Neuronal stem cell (in vitro differentiated cells): ENCODE data around the gene ZDHHC5.
"Not testable (repeated sequence)": the region's sequence is repeated elsewhere in the genome, so short reads cannot be mapped to it uniquely, and the experiment has no call there.

Source experiments
- DNase-seq: peaks from one replicate; pipeline ENCODE4 v3.0.0-alpha.2; 2013; ENCODE audit warnings: low spot score
- H2AFZ ChIP-seq: one replicate; pipeline ENCODE4 v1.6.1; 2013; ENCODE audit warnings: mild to moderate bottlenecking, low read length, inconsistent platforms
- H2AK5ac ChIP-seq: 2 replicates; pipeline ENCODE4 v1.6.1; 2013; ENCODE audit warnings: low read depth, mild to moderate bottlenecking, inconsistent platforms, low read length, moderate library complexity, mixed read lengths
- H2BK120ac ChIP-seq: 2 replicates; pipeline ENCODE4 v1.6.1; 2013; ENCODE audit warnings: low read depth, mild to moderate bottlenecking, inconsistent platforms, low read length, moderate library complexity, mixed read lengths
- H2BK12ac ChIP-seq: one replicate; pipeline ENCODE4 v1.6.1; 2013; ENCODE audit warnings: low read length, inconsistent platforms
- H2BK15ac ChIP-seq: 2 replicates; pipeline ENCODE4 v1.6.1; 2013; ENCODE audit warnings: mild to moderate bottlenecking, low read length, inconsistent platforms, mixed read lengths
- H2BK5ac ChIP-seq: one replicate; pipeline ENCODE4 v1.6.1; 2013; ENCODE audit warnings: inconsistent platforms, mild to moderate bottlenecking, low read length, moderate library complexity
- H3K14ac ChIP-seq: one replicate; pipeline ENCODE4 v1.6.1; 2013; ENCODE audit warnings: low read length, inconsistent platforms
- H3K18ac ChIP-seq: 2 replicates; pipeline ENCODE4 v1.6.1; 2013; ENCODE audit warnings: low read length, inconsistent platforms
- H3K23ac ChIP-seq: 2 replicates; pipeline ENCODE4 v1.6.1; 2013; ENCODE audit warnings: low read depth, mild to moderate bottlenecking, mixed read lengths, low read length, inconsistent platforms; ENCODE audit not compliant: poor library complexity
- H3K27ac ChIP-seq: replicated peaks from 3 replicates; pipeline ENCODE4 v1.5.1; 2013; ENCODE audit warnings: low read length, inconsistent platforms
- H3K27me3 ChIP-seq, 3 experiments: 2 replicates each; pipeline ENCODE4 v1.6.1; 2013; ENCODE audit warnings: low read length in 3 of 3, mild to moderate bottlenecking in 2 of 3, inconsistent platforms in 1 of 3, low read depth in 1 of 3, mixed read lengths in 1 of 3, moderate library complexity in 1 of 3; ENCODE audit not compliant: control insufficient read depth in 3 of 3, insufficient read depth in 3 of 3
- H3K36me3 ChIP-seq, 2 donors: replicated peaks in 1 of 2; 2 replicates each; pipeline ENCODE4 v1.6.1; 2013; ENCODE audit warnings: low read length in 2 of 2; ENCODE audit not compliant: control insufficient read depth in 2 of 2, insufficient read depth in 2 of 2
- H3K4ac ChIP-seq: 2 replicates; pipeline ENCODE4 v1.6.1; 2013; ENCODE audit warnings: inconsistent platforms, mild to moderate bottlenecking, low read length, moderate library complexity
- H3K4me1 ChIP-seq, 2 donors: 1 replicate in 1 of 2; 2 replicates in 1 of 2; pipeline ENCODE4 v1.6.1; 2013; ENCODE audit warnings: low read length in 2 of 2, low read depth in 1 of 2; ENCODE audit not compliant: control insufficient read depth in 2 of 2, insufficient read depth in 1 of 2
- H3K4me2 ChIP-seq: one replicate; pipeline ENCODE4 v1.6.1; 2013; ENCODE audit warnings: mild to moderate bottlenecking, low read length, inconsistent platforms; ENCODE audit not compliant: insufficient read depth, poor library complexity, severe bottlenecking
- H3K4me3 ChIP-seq, 2 donors: 2 replicates each; pipeline ENCODE4 v1.5.1; 2013; ENCODE audit warnings: low read length in 2 of 2, mild to moderate bottlenecking in 2 of 2, inconsistent platforms in 1 of 2, moderate library complexity in 1 of 2
- H3K79me1 ChIP-seq: one replicate; pipeline ENCODE4 v1.6.1; 2013; ENCODE audit warnings: low read depth, mild to moderate bottlenecking, inconsistent platforms, low read length, moderate library complexity
- H3K9ac ChIP-seq: one replicate; pipeline ENCODE4 v1.6.1; 2013; ENCODE audit warnings: mild to moderate bottlenecking, low read depth, low read length, inconsistent platforms; ENCODE audit not compliant: poor library complexity
- H3K9me3 ChIP-seq, 2 donors: replicated peaks in 1 of 2; 2 replicates each; pipeline versions ENCODE3 to v1.6.1; 2013; ENCODE audit warnings: low read length in 2 of 2, mild to moderate bottlenecking in 2 of 2, inconsistent platforms in 1 of 2, low read depth in 1 of 2, mixed read lengths in 1 of 2, moderate library complexity in 1 of 2; ENCODE audit not compliant: control insufficient read depth in 2 of 2, insufficient read depth in 1 of 2
- H4K8ac ChIP-seq: one replicate; pipeline ENCODE4 v1.6.1; 2013; ENCODE audit warnings: low read depth, mild to moderate bottlenecking, inconsistent platforms, low read length, moderate library complexity
- H4K91ac ChIP-seq: one replicate; pipeline ENCODE4 v1.6.1; 2013; ENCODE audit warnings: low read length, low read depth, mild to moderate bottlenecking, inconsistent platforms; ENCODE audit not compliant: poor library complexity
- WGBS, 2 donors: extraction: QIAGEN DNeasy Blood & Tissue Kit; methylation state at CpG; one replicate each; pipeline ENCODE4 v1.1.7; 2013; ENCODE audit warnings: missing lambda C conversion rate in 2 of 2, mixed read lengths in 1 of 2; ENCODE audit not compliant: insufficient read length in 2 of 2, insufficient replicate concordance in 1 of 2; ENCODE audit errors: extremely low coverage in 2 of 2; 5-methylcytosine and 5-hydroxymethylcytosine counted together

The ZDHHC5 gene

DNA sequence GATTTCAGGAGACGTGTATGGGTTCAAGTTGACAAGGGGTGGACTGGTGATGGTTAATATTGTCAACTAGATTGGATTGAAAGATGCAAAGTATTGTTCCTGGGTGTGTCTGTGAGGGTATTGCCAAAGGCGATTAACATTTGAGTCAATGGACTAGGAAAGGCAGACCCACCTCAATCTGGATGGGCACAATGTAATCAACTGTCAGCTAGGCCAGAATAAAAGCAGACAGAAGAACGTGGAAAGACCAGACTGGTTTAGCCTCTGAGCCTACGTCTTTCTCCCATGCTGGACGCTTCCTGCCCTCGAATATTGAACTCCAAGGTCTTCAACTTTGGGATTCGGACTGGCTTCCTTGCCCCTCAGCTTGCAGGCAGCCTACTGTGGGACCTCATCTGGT is 16.5 kb upstream of the ZDHHC5 start:
- no peak overlapping the region for H3K18ac ChIP-seq
- H2BK120ac ChIP-seq, result no peak overlapping the region
- H4K91ac ChIP-seq, result no peak overlapping the region
- H3K4ac ChIP-seq, result no peak overlapping the region
- H2AFZ ChIP-seq, result no peak overlapping the region
- H3K79me1 ChIP-seq, result peaks cover 2% of the 10 kb centered on the region
- no peak overlapping the region for H2AK5ac ChIP-seq
- H3K23ac ChIP-seq, result no peak overlapping the region
- no peaks in the 10 kb centered on the region for H3K9me3 ChIP-seq
- H3K36me3 ChIP-seq, result peaks cover 0 to 5% of the 10 kb centered on the region in 2 donors
- H3K14ac ChIP-seq, result no peak overlapping the region
- no peak overlapping the region for H4K8ac ChIP-seq
- H2BK12ac ChIP-seq, result no peak overlapping the region
- no peak overlapping the region for H2BK15ac ChIP-seq
- no peak overlapping the region for H3K4me3 ChIP-seq
- H3K4me2 ChIP-seq, result no peak overlapping the region
- no peaks in the 10 kb centered on the region for H3K27me3 ChIP-seq
- peaks cover 41 to 45% of the 10 kb centered on the region in 2 donors for H3K4me1 ChIP-seq
- no peak overlapping the region for H3K27ac ChIP-seq
- no CpG with 5 or more reads among the region's 7 CpGs for WGBS, 2 donors
- H2BK5ac ChIP-seq, result no peak overlapping the region
- DNase-seq, result no peak
- H3K9ac ChIP-seq, result no peak overlapping the region

DNA sequence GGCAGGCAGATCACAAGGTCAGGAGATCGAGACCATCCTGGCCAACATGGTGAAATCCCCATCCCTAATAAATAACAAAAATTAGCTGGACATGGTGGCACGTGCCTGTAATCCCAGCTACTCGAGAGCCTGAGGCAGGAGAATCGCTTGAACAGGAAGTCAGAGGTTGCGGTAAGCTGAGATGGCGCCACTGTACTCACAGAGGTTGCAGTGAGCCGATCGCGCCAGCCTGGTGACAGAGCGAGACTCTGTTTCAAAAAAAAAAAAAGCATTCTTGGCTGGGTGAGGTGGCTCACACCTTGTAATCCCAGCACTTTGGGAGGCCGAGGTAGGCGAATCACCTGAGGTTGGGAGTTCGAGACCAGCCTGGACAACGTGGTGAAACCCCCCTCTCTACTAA is 15.7 kb upstream of the ZDHHC5 start:
- H3K9ac ChIP-seq, H3K4ac ChIP-seq, H2BK120ac ChIP-seq, H3K79me1 ChIP-seq, H3K4me3 ChIP-seq, H2BK5ac ChIP-seq, H2BK12ac ChIP-seq, H3K23ac ChIP-seq, H3K27me3 ChIP-seq, H3K14ac ChIP-seq, H4K91ac ChIP-seq, DNase-seq, H4K8ac ChIP-seq, H3K27ac ChIP-seq, H3K9me3 ChIP-seq, H3K4me2 ChIP-seq, H3K36me3 ChIP-seq, H2AFZ ChIP-seq, H2AK5ac ChIP-seq, H3K18ac ChIP-seq, H2BK15ac ChIP-seq: not testable (repeated sequence)
- H3K4me1 ChIP-seq, result peaks cover 35 to 37% of the 10 kb centered on the region in 2 donors
- WGBS, 2 donors, result no CpG with 5 or more reads among the region's 14 CpGs

- Histone ChIP-seq H3K9ac (no peak overlapping the region), H4K91ac (no peak overlapping the region), H2AK5ac (no peak overlapping the region), H3K14ac (no peak overlapping the region), H3K4ac (no peak overlapping the region), H3K9me3 (no peaks in the 10 kb centered on the region), H2AFZ (no peak overlapping the region), H2BK12ac (no peak overlapping the region), H3K27me3 (no peaks in the 10 kb centered on the region), H2BK5ac (no peak overlapping the region), H3K36me3 (no peaks in the 10 kb centered on the region), H2BK15ac (no peak overlapping the region), H4K8ac (no peak overlapping the region), H2BK120ac (no peak overlapping the region), H3K4me2 (no peak overlapping the region), H3K27ac (no peak overlapping the region), H3K18ac (no peak overlapping the region), H3K23ac (no peak overlapping the region), H3K4me1 (peaks cover 31 to 33% of the 10 kb centered on the region in 2 donors), H3K79me1 (peaks cover 2% of the 10 kb centered on the region), H3K4me3 (no peak overlapping the region)
- no CpG with 5 or more reads among the region's 3 CpGs for WGBS, 2 donors
- no peak for DNase-seq
Measured at GRCh38 chr11:57652662-57653061, 15.3 kb upstream of the ZDHHC5 start.

- no peak overlapping the region for H3K4me2 ChIP-seq
- H3K14ac ChIP-seq, result no peak overlapping the region
- no peak overlapping the region for H2BK15ac ChIP-seq
- no peak overlapping the region for H3K27ac ChIP-seq
- H3K23ac ChIP-seq, result no peak overlapping the region
- no peak overlapping the region for H4K8ac ChIP-seq
- no peak overlapping the region for H3K18ac ChIP-seq
- H3K9ac ChIP-seq, result no peak overlapping the region
- H2BK120ac ChIP-seq, result no peak overlapping the region
- DNase-seq, result no peak
- peaks cover 27 to 28% of the 10 kb centered on the region in 2 donors for H3K4me1 ChIP-seq
- no peaks in the 10 kb centered on the region for H3K36me3 ChIP-seq
- H2BK5ac ChIP-seq, result no peak overlapping the region
- H3K9me3 ChIP-seq, result no peaks in the 10 kb centered on the region
- WGBS, 2 donors, result no CpG with 5 or more reads among the region's 3 CpGs
- no peak overlapping the region for H2AK5ac ChIP-seq
- H3K79me1 ChIP-seq, result peaks cover 2% of the 10 kb centered on the region
- H3K4me3 ChIP-seq, result no peak overlapping the region
- H2BK12ac ChIP-seq, result no peak overlapping the region
- H4K91ac ChIP-seq, result no peak overlapping the region
- no peak overlapping the region for H3K4ac ChIP-seq
- no peak overlapping the region for H2AFZ ChIP-seq
- H3K27me3 ChIP-seq, result no peaks in the 10 kb centered on the region
Measured at GRCh38 chr11:57653163-57653562, 14.8 kb upstream of the ZDHHC5 start.
